ENCODE results near the gene NEK8.
"Not testable (repeated sequence)": the region's sequence is repeated elsewhere in the genome, so short reads cannot be mapped to it uniquely, and the experiment has no call there.

Gene NEK8

GRCh38 chr17:28763804-28764266 is 35.2 kb downstream of the NEK8 start:
- DNase-seq (ENCODE audit: low spot score): peak; percentile 75

GRCh38 chr17:28765038-28765437 is 36.5 kb downstream of the NEK8 start:
- DNase-seq (ENCODE audit: low spot score): no peak

- DNase-seq (ENCODE audit: low spot score): no peak
These were observed 45.1 kb downstream of the NEK8 start for GRCh38 chr17:28773736-28774135.

- no peak for DNase-seq (ENCODE audit: low spot score)
These were observed 45.6 kb downstream of the NEK8 start for GRCh38 chr17:28774206-28774605.

- DNase-seq (ENCODE audit: low spot score): no peak
These were observed 48.6 kb downstream of the NEK8 start for GRCh38 chr17:28777178-28777577.

GRCh38 chr17:28779601-28780000 is 51.0 kb downstream of the NEK8 start:
- DNase-seq (ENCODE audit: low spot score): not testable (repeated sequence)

- no peak for DNase-seq (ENCODE audit: low spot score)
These were observed 54.6 kb downstream of the NEK8 start for GRCh38 chr17:28783161-28783560.

- no peak for DNase-seq (ENCODE audit: low spot score)
These were observed 59.5 kb downstream of the NEK8 start for GRCh38 chr17:28788100-28788499.

Measured in GM03348 (cell line).